HTERT RPE-1 (cell line): ENCODE measurements around the gene TMPRSS6.

Experiments
- in situ Hi-C: fragments of 300-500 bp; cut with MboI; formaldehyde crosslinking; loops from 4 replicates; pipeline ENCODE4 v1.14.3; 2020; ENCODE audit warnings: low sequenced_read_pairs

The TMPRSS6 gene

GRCh38 chr22:37052386-37053309 is 56.9 kb downstream of the TMPRSS6 start:
- in situ Hi-C loops, result no loop called here

GRCh38 chr22:37051391-37052385 is 57.8 kb downstream of the TMPRSS6 start, which contains the start of gene KCTD17:
Gene KCTD17 (plus strand): TSS chr22:37051742. CDS start chr22:37051761, 19 bp downstream.
- in situ Hi-C loops, result no loop called here

DNA sequence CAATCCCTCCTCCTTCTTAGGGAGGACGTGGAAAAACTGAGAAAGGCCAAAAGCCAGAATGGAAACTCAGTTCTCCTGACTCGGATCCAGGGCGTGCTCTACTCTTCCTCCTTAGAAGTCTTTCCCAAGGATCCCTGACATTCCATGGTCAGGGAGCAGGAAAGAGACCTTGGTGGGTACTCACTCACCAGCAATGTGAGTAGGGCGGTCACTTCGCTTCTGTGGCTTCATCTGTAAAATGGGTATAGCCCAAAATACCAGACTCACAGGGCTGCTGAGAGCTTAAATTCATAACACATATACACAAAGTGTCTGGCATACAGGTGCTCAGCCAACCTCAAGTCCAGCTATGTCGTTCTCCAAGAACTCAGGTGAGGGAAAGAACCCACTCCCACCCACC is 58.6 kb downstream of the TMPRSS6 start:
- in situ Hi-C loops, result no loop called here

- in situ Hi-C loops, result no loop called here
Observed at GRCh38 chr22:37049224-37049623, 60.3 kb downstream of the TMPRSS6 start.

DNA sequence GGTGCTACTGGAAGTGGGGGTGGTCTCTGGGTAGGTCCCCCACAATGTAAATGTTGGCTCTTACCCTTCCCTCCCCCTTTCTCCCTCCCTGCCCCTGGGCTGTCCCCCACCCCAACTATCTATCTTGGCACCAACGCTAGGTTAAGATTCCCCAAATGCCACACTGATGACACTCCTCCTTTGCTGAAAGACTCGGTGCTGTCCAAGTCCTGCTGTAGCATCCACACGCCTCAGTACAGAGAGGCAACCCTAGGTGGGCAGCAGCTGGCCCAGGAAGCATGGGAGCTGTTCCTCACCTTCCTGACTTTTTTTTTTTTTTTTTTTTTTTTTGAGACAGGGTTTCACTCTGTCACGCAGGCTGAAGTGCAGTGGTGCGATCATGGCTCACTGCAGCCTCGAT is 61.4 kb downstream of the TMPRSS6 start:
- in situ Hi-C loops, result no loop called here

DNA sequence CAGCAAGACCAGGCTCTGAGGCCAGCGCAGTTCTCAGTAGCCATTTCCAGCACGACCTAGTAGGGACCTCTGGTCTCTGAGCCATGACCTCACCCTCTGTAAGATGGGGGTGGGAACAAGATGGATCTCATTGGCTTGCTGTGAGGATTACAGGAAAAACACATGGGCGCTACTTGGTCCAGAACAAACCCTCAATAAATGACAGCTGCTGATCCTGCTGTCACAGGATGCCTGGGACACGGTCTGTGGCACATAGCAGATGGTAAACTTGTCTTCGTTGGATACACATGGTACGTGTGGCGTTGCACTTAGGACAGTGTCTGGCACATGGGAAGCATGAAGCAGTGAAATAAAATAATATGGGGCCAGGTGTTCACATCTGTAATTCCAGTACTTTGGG is 62.5 kb downstream of the TMPRSS6 start:
- in situ Hi-C loops, result no loop called here

- in situ Hi-C loops, result no loop called here
Observed at GRCh38 chr22:37046589-37046988, 62.9 kb downstream of the TMPRSS6 start.

DNA sequence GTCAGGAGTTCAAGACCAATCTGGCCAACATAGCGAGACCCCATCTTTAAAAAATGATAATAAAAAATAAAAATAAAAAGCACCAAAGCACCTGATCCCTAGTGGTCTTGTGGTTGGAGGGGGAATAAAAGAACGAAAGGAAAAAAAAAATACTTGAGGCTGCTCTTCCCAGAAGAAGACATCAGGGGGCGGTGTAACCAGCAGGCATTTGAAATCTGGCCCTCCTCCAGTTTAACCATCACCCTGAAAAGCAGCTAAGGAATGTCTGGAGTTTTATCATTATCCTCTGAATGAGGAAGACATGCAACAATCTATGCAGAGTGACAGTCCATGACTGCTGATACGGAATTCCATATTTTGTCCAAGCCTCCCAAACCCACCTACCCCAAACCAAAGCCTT is 63.6 kb downstream of the TMPRSS6 start:
- in situ Hi-C loops, result no loop called here

GRCh38 chr22:37044634-37045625 is 64.6 kb downstream of the TMPRSS6 start:
- in situ Hi-C loops, result no loop called here

- in situ Hi-C loops, result no loop called here
Observed at GRCh38 chr22:37043828-37044538, 65.5 kb downstream of the TMPRSS6 start.

DNA sequence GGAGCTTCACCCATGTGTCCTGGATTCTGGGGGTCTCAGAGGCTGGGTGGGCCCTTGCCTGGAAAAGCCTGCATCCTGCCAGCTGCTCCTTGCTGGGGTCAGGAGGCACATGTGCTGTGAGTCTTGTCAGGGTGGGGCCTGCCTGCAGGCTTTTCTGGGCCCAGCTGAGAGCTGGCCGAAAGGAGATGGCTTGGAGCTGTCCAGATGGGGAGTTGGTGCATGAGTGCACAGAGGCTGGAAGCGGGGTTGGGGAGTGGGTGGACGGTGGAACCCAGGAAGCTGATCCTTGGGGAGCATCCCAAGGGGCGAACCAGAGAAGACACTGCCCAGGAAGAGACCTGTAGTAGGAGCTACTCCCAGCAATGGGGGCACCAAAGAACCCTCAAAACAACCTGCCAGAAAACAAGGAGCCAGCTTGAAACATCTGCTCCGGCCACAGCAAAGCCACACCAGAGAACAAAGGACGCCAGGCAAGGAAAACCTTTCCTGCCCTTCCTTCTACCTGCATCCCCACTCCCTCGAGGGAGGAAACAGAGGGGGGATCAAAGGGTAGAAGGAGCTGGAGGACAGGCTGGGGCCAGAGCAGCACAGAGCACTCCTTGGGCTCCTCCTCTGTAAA is 66.2 kb downstream of the TMPRSS6 start:
- in situ Hi-C loops, result no loop called here

GRCh38 chr22:37039466-37039865 is 70.0 kb downstream of the TMPRSS6 start:
- in situ Hi-C loops, result no loop called here

- in situ Hi-C loops, result no loop called here
Observed at GRCh38 chr22:37037669-37038068, 71.8 kb downstream of the TMPRSS6 start.

- in situ Hi-C loops, result no loop called here
Observed at GRCh38 chr22:37036655-37037377, 72.7 kb downstream of the TMPRSS6 start.

- in situ Hi-C loops, result no loop called here
Observed at GRCh38 chr22:37033605-37034430, 75.7 kb downstream of the TMPRSS6 start.

- in situ Hi-C loops, result no loop called here
Observed at GRCh38 chr22:37032535-37033460, 76.7 kb downstream of the TMPRSS6 start.

DNA sequence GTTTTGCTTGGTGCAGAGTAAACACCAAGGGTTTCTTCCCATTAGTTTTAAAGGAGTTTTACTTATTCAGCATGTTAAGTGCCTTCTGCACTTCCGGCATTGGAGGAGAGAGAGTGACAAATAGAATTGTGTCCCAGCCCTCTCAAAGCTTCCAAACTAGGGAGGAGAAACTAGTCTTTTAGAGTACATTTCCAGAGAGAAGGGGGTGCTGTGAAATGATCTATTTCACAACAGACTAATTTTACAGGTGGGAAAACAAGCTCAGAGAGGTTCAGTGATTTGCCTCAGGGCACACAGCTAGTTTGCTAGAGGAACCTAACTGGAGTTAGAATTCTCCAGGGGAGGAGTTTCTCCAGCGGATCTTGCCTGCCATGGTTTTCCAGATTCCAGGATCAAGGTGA is 77.4 kb downstream of the TMPRSS6 start:
- in situ Hi-C loops, result no loop called here
